ENCODE results near the gene FAM135A.

FAM135A gene

DNA sequence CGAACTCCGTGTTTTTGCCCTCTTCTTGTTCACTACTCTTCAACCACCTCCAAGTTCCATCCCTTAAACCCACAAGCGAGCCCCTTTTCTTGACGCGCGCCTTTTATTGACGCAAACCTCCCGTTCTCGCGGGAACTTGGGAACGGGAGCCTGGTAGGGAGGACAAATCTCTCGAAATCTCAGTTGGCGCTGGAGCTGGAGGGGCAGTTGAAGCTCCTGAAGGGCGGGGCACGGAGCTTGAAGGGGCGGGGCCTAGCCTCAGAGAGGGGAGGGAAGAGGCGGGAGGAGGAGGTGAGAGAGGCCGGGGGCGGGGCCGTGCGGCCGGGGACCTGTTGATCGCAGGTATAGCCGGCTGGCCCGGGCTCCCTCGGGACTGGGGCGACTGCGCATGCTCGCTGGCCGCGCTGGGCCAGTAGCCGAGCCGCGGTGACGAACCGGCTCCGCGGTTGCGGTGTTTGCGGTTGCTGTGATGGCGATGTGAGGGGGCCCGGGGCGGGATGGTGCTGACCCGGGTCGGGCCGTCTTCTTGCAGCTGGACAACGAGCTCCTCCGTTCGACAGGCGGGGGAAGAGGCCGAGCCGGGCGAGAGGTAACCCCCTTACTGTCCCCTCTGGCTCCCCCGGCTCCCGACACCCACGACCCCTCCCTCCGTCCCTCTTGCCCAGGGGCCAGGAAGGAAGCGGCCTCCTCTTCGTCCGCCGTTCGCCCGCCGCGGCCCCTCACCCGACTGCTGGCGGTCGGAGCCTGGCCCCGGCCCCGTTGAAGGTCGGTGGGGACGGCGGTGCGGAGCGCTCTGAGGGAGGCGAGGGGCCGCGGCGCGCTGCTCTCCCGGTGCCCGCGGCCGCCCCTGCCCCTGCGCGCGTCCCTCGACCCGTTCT, at the start of gene FAM135A:
Gene FAM135A (plus strand): TSS at position 395 of the 878 bp plus-strand sequence. CDS start 14,835 bp downstream, outside the sequence.
- peaks cover 18% of the 10 kb centered on the region for H3K36me3 ChIP-seq (ENCODE audit: insufficient read depth, low read length)
- peak within 1 kb of the TSS; percentile 65 for H3K4me3 ChIP-seq (ENCODE audit: low read length)

DNA sequence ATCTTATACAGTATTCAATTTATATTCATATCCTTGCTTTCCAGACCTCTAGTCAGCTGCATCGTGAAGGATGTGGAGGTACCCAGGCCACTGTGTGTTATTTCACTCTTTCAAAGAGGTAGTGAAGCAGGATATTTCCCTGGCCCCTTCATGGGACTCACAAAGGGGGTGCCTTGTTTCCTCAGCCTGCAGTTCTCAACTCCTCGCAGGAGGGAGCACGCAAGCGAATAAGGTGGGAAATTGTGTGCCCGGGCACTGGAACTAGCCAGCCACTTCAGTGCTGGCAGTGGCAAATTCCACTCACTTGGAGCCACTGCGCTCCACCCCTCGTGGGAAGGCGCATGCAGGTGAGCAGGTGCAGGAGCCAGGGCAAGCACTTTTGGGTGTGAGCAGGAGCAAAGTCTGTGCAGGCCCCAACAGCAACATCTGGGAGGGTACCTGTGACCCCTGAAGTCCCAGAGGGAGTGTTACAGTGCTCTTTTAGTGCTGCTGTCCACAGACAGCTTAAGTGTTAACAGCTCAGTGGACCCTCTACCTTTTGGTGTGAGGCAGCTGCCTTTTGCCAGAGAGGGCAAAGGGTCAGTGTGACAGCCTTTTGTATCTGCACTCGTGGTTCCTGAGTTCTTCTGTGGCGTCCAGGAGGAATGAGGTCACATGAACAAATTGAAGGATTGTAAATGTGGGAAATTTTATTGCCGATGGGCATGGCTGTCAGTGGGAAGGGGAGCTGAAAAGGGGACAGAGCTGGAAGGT, 49.4 kb upstream of the FAM135A start:
- Histone ChIP-seq H3K4me3 (ENCODE audit: low read length) (no peak overlapping the region), H3K4me1 (ENCODE audit: insufficient read depth, low read length) (no peaks in the 10 kb centered on the region), H3K27me3 (ENCODE audit: insufficient read depth, low read length) (no peaks in the 10 kb centered on the region), H3K9me3 (ENCODE audit: low read length) (no peaks in the 10 kb centered on the region), H3K36me3 (ENCODE audit: insufficient read depth, low read length) (no peaks in the 10 kb centered on the region), H2AFZ (ENCODE audit: low read depth, low read length) (no peak overlapping the region)

More for the DNA sequence above, at the start of gene FAM135A:
- Histone ChIP-seq H3K9me3 (ENCODE audit: low read length) (no peaks in the 10 kb centered on the region), H3K4me1 (ENCODE audit: insufficient read depth, low read length) (peaks cover 13% of the 10 kb centered on the region), H3K27me3 (ENCODE audit: insufficient read depth, low read length) (no peaks in the 10 kb centered on the region), H2AFZ (ENCODE audit: low read depth, low read length) (peak within 1 kb of the TSS; percentile 69)

DNA sequence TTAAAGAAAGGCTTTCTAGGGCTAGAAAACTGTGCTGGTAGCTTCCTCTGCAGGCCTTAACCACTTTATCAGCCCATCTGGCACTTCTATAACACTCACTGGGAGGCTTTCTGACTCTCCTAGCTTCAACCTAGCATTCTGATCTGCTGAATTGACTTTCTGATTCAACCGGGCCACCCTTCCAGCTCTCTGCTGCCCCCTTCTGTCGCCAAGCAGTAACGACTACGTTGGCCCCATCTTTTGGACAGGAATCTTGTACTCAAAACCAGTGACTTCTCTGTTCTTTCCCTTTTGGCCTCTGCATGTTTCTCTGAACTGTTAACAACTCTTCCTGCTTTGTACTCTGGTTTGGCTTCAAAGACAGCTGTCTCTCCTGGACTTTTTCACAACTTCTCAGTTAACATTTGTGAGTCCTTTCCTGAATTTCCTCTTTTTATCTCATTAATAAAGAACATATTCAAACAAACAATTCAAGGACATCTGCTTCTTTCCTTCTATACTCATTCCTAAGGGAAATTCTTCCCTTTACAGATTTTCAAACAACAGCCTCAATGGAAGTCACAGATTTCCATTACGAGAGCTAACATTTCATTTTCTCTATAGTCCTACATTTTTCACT, 43.9 kb upstream of the FAM135A start:
- Histone ChIP-seq H2AFZ (ENCODE audit: low read depth, low read length) (no peak overlapping the region), H3K4me3 (ENCODE audit: low read length) (no peak overlapping the region), H3K36me3 (ENCODE audit: insufficient read depth, low read length) (no peaks in the 10 kb centered on the region), H3K9me3 (ENCODE audit: low read length) (no peaks in the 10 kb centered on the region), H3K4me1 (ENCODE audit: insufficient read depth, low read length) (no peaks in the 10 kb centered on the region), H3K27me3 (ENCODE audit: insufficient read depth, low read length) (no peaks in the 10 kb centered on the region)

DNA sequence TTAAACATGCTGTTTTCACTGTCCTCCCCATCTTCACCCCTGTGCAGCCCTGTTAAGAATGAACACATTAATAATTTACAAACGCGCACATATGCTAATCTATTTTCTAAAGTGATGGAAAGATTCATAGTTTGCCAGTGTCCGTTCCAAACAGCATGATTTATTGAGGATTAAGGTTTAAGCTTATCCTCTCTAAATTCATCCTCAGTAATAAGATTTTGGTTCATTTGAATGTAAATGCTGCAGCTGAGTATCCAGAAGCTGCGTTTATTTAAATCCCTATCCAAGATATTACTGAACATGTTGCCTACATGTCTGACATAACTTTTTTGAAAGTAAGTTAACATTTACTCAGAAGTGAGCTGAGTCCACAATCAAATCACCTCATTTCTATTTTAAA, 42.8 kb upstream of the FAM135A start:
- H3K9me3 ChIP-seq (ENCODE audit: low read length): no peaks in the 10 kb centered on the region
- H3K4me3 ChIP-seq (ENCODE audit: low read length): no peak overlapping the region
- H3K4me1 ChIP-seq (ENCODE audit: insufficient read depth, low read length): no peaks in the 10 kb centered on the region
- no peak overlapping the region for H2AFZ ChIP-seq (ENCODE audit: low read depth, low read length)
- no peaks in the 10 kb centered on the region for H3K27me3 ChIP-seq (ENCODE audit: insufficient read depth, low read length)
- H3K36me3 ChIP-seq (ENCODE audit: insufficient read depth, low read length): no peaks in the 10 kb centered on the region

DNA sequence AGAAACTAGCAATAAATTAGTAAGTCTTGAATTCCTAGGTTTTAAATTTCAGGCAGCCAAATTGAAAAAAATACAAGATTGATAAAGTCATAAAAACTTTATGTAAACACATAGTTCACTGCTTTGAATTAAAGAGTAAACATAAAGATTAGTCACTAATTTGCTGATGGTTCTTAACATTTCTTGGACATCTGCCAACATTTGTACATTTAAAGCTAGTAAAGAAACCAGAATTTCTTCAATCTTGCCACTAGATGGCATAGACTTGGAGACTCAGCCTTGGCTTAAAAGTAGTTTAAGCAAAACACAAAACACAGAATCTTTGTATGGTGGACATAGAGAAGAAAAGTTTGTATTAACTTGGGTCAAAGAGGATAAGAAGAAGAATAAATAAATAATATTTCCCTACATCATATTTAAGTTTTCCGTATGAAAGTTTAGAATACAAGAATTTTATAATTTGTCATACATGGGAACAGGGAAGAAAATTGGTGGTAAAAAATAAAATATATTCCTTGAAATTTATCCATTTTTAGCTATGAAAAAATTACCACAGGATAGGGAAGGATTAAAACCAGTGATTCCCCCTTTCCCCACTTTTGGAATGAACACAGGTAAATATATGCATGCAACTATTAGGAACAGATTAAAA, 41.7 kb upstream of the FAM135A start:
- Histone ChIP-seq H3K4me3 (ENCODE audit: low read length) (no peak overlapping the region), H2AFZ (ENCODE audit: low read depth, low read length) (no peak overlapping the region), H3K9me3 (ENCODE audit: low read length) (no peaks in the 10 kb centered on the region), H3K36me3 (ENCODE audit: insufficient read depth, low read length) (no peaks in the 10 kb centered on the region), H3K27me3 (ENCODE audit: insufficient read depth, low read length) (no peaks in the 10 kb centered on the region), H3K4me1 (ENCODE audit: insufficient read depth, low read length) (no peaks in the 10 kb centered on the region)

DNA sequence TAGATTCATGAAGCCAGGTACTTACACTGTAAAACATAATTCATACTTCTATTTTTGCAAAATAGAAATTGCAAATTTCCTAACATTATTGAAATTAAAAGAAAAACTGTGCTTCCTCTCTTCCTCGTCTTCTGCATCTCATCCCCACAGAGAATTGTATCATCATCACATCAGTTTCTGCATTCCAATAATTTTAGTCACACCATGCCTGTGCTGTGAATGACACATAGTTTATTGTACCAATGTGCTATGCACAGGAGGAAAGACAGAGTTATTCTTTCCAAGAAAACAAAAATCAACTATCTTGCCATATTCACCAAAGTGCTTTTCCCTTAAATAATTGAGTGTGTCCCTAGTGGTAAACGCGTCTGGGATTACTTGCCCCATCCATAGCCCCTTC, 38.1 kb upstream of the FAM135A start:
- Histone ChIP-seq H3K9me3 (ENCODE audit: low read length) (no peaks in the 10 kb centered on the region), H3K4me1 (ENCODE audit: insufficient read depth, low read length) (no peaks in the 10 kb centered on the region), H3K36me3 (ENCODE audit: insufficient read depth, low read length) (no peaks in the 10 kb centered on the region), H3K27me3 (ENCODE audit: insufficient read depth, low read length) (no peaks in the 10 kb centered on the region), H2AFZ (ENCODE audit: low read depth, low read length) (no peak overlapping the region), H3K4me3 (ENCODE audit: low read length) (no peak overlapping the region)

DNA sequence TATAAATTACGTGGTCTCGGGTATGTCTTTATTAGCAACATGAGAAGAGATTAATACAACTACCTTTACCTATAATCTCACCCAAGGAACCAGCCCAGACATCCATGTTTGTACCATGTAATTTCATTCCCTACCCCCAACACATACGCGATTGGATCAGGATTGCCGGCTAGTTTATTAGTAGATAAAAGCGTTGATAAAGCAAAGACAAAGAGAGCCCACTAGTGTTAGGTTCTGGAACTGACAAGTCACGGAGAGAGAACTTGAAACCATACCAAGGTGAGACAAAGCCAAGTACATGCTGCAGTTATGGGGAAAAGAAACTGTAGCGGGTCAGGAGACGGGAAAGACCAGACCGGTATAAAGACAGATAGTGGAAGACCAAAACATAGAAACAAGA, 37.4 kb upstream of the FAM135A start:
- H3K4me3 ChIP-seq (ENCODE audit: low read length): no peak overlapping the region
- no peaks in the 10 kb centered on the region for H3K36me3 ChIP-seq (ENCODE audit: insufficient read depth, low read length)
- peaks cover 3% of the 10 kb centered on the region for H3K4me1 ChIP-seq (ENCODE audit: insufficient read depth, low read length)
- H3K27me3 ChIP-seq (ENCODE audit: insufficient read depth, low read length): no peaks in the 10 kb centered on the region
- H2AFZ ChIP-seq (ENCODE audit: low read depth, low read length): no peak overlapping the region
- H3K9me3 ChIP-seq (ENCODE audit: low read length): no peaks in the 10 kb centered on the region

DNA sequence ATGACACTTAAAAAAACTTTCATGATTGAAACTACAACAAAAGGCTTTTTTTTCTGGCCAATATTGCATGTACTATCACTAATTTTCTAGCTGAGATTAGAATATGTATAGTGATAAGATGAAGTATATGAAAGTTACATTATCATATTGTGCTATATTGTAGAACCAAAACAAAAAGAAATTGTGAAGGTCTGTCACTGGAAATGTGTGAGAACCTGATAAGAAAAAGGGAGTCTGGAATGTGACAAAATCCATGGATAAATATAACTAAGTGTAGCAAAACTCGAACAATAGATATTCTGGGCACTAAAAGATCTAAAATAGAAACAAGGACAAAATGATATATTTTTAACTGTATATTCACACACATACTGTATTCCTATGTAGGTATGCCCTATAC, 36.7 kb upstream of the FAM135A start:
- peaks cover 3% of the 10 kb centered on the region for H3K4me1 ChIP-seq (ENCODE audit: insufficient read depth, low read length)
- H2AFZ ChIP-seq (ENCODE audit: low read depth, low read length): no peak overlapping the region
- no peak overlapping the region for H3K4me3 ChIP-seq (ENCODE audit: low read length)
- H3K9me3 ChIP-seq (ENCODE audit: low read length): no peaks in the 10 kb centered on the region
- no peaks in the 10 kb centered on the region for H3K27me3 ChIP-seq (ENCODE audit: insufficient read depth, low read length)
- no peaks in the 10 kb centered on the region for H3K36me3 ChIP-seq (ENCODE audit: insufficient read depth, low read length)

DNA sequence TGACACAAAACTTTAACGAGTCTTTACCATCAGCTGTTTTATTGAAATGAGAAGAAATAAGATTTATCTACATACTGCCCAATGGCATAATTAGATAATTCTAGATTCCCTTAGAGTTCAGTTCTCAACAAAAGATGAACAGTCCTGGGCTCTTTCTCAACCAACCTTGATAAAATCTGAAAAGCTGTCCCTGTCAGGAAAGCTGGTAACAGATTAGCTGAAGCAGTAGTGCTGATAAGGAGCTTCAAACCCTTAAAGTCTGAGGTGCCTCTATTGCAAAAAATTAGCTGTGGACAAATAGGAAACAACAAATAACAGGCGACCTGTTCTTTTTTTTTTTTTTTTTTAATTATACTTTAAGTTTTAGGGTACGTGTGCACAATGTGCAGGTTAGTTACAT, 35.9 kb upstream of the FAM135A start:
- no peaks in the 10 kb centered on the region for H3K36me3 ChIP-seq (ENCODE audit: insufficient read depth, low read length)
- no peaks in the 10 kb centered on the region for H3K27me3 ChIP-seq (ENCODE audit: insufficient read depth, low read length)
- H3K9me3 ChIP-seq (ENCODE audit: low read length): no peaks in the 10 kb centered on the region
- H3K4me3 ChIP-seq (ENCODE audit: low read length): no peak overlapping the region
- no peak overlapping the region for H2AFZ ChIP-seq (ENCODE audit: low read depth, low read length)
- H3K4me1 ChIP-seq (ENCODE audit: insufficient read depth, low read length): peaks cover 3% of the 10 kb centered on the region

DNA sequence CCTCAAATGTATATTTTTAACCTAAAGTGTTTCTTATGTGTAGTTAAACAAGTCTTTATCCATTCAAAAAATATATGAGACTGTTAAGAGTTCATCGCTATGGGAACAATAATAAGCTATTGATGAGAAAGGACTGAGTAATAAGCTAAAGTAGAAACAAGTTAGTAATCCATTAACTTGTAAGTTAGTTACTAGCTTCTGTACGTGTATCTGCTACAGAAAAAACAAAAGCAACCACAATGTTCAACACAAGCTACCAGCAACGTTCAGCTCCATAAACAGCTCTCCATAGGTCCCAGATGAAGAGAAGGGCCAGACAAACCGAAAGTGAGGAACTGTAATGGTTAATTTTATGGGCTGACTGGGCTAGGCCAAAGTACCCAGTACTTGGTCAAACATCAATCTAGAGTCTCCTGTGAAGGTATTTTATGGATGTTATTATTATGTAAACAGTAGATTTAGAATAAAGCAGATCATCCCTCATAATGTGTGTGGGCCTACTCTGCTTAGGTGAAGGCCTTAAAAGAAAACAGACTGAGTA, 33.8 kb upstream of the FAM135A start:
- H3K9me3 ChIP-seq (ENCODE audit: low read length): no peaks in the 10 kb centered on the region
- H2AFZ ChIP-seq (ENCODE audit: low read depth, low read length): no peak overlapping the region
- peaks cover 3% of the 10 kb centered on the region for H3K4me1 ChIP-seq (ENCODE audit: insufficient read depth, low read length)
- no peaks in the 10 kb centered on the region for H3K36me3 ChIP-seq (ENCODE audit: insufficient read depth, low read length)
- no peaks in the 10 kb centered on the region for H3K27me3 ChIP-seq (ENCODE audit: insufficient read depth, low read length)
- no peak overlapping the region for H3K4me3 ChIP-seq (ENCODE audit: low read length)

DNA sequence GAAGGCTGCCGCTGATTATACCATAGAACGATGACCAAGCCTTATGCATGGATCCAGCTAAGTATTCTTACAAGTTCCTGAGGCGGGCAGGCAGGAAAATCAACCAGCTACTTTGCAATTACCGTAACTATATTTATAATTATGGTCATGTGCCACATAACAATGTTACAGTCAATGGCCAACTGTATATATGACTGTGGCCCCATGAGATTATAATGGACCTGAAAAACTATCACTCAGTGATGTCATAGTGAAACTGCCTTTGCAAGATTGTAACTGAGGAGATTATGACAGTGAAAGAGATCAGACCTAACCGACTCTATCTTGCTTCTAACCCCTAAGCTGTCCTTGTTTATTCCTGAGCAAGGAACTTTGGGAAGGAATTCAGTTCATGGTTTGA, 33.1 kb upstream of the FAM135A start:
- peaks cover 3% of the 10 kb centered on the region for H3K4me1 ChIP-seq (ENCODE audit: insufficient read depth, low read length)
- no peaks in the 10 kb centered on the region for H3K27me3 ChIP-seq (ENCODE audit: insufficient read depth, low read length)
- no peaks in the 10 kb centered on the region for H3K9me3 ChIP-seq (ENCODE audit: low read length)
- H2AFZ ChIP-seq (ENCODE audit: low read depth, low read length): no peak overlapping the region
- no peaks in the 10 kb centered on the region for H3K36me3 ChIP-seq (ENCODE audit: insufficient read depth, low read length)
- H3K4me3 ChIP-seq (ENCODE audit: low read length): no peak overlapping the region

DNA sequence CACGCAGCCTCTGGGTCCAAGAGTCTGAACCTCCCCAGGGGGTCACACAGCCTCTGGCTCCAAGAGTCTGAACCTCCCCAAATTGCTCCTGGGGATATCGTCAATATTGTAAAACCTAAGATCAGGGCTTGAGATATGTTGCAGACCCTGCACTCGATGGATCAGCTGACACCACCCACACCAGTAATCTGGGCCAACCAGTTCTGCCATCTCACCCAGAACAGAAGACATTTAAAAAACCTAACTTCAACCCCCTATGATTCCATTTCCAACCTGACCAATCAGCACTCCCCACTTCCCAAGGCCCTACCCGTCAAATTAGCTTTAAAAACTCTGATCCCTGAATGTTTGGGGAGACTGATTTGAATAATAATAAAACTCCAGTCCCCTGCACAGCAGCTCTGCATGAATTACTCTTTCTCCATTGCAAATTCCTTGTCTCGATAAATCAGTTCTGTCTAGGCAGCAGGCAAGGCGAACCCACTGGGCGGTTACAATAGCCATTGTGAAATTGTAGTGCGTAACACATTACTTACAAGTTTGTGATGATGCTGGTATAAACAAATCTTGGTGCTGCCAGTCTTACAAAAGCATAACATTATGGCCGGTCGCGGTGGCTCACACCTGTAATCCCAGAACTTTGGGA, 32.4 kb upstream of the FAM135A start:
- Histone ChIP-seq H3K27me3 (ENCODE audit: insufficient read depth, low read length) (no peaks in the 10 kb centered on the region), H3K36me3 (ENCODE audit: insufficient read depth, low read length) (no peaks in the 10 kb centered on the region), H3K9me3 (ENCODE audit: low read length) (no peaks in the 10 kb centered on the region), H3K4me3 (ENCODE audit: low read length) (no peak overlapping the region), H2AFZ (ENCODE audit: low read depth, low read length) (no peak overlapping the region), H3K4me1 (ENCODE audit: insufficient read depth, low read length) (peaks cover 3% of the 10 kb centered on the region)
